HG03095 (cell line): ENCODE data around the gene MAN1A2.

Experiments
- ATAC-seq: cut with Tn5 transposase; IDR thresholded peaks from one replicate; pipeline ENCODE4 v1.9.1; 2021; ENCODE audit warnings: moderate library complexity; ENCODE audit not compliant: unreplicated experiment

MAN1A2 gene

DNA sequence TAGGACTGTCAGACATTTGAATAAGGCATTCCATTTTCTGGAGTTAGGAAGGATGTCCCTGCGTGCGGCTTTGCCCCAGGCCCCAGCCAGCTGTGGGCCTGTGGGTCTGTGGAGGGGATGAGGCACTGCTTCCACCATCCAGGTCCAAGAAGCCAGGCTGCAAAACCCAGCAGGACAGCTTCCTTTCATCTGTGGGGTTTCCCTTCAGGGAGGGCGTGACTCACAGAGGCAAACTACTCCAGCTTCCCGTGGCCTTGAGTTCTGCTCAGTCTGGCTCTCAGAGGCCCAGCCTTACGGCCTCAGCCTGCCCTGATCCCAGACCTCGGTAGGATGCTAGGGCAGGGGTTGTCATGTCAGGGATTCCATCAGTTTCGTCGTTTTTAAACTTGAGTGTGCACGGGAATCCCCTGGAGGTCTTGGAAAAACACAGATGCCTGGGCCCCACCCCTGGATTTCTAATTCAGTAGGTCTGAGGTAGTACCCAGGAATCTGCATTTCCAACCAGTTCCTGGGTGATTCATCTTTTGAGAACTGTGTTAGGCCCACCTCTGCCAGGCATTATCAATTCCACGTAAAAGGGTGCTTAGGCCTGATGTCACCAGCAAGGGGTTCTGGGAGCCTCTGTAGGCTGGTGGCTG lies 206.3 kb downstream of the MAN1A2 start:
- ATAC-seq, result no peak

DNA sequence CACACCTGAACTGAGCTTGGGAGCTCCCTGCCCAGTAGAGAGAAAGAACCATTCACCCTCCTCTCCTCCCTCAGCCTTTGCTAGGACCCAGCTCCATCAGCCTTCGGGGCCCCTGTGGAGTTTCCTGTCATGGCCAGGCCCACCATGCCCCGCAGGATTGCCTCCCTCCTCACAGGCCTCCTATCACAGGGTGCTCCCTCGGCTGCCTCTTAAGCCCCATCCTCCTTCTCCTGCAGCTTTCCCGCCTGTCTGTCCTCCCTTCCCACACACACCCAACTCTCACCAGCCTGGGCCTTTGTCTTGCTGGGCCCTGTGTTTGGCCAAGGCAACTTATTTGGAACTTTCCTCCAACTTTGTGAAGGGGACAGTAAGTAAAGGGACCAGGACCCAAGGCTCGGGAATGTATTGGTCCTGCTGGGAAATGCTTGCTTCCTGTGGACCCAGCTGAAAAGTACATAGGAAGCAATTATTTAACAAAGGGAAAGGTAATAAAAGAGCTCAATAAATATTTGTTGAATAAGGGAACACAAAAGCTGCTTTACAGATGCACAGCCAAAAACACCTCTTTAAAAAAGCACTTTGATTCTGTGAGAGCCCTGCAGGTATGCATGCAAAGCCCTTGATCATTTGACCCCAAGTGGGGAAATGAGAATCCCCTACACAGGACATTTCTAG lies 207.0 kb downstream of the MAN1A2 start:
- no peak for ATAC-seq

DNA sequence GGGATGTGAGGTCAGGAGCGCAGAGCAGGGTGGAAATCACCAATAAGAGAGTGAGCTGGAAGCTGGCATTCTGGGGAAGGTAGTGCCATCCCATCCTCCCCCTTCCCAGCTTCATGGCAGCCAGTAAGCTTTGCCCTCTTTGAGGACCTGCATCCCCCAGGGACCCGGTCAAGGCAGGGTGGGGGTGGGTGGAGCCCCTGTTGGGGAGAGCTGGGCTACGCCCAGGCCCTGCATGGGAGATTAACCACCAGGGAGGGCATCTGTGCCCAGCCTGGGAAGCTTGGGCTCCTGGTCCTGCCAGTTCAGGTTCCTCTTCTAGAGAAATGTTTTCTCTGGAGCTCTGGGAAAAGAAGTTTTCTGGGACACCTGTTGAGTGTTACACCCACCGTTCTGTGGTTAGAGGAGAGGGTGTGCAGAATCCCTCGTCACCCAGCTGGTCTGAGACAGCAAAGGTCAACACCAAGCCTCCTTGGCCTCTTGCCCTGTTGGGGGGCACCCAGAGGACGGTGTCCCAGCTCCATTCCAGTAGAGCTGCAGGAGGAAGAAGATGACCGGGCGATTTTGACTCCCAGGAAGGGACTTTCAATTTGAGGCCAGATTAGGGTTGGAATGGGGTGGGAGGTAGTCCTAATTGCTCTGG lies 208.5 kb downstream of the MAN1A2 start:
- no peak for ATAC-seq

DNA sequence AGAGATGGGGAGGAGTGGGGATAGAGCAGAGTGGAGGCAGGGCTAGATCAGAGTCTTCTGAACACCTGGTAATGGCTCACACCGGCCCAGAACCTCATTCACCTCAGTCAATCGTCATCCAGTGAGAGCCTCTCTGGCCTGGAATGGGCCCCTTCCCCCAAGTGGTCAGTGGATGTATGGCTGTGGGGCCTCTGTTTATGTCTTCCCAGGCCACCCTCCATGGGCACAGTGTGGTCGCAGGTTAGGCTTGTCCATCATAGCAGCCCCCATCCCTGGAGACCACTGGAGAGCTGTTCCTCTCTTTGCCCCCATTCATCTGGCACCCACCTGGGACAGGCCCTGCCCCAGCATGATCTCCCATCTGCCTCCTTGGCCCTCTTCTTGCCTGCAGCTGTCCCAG lies 209.0 kb downstream of the MAN1A2 start:
- ATAC-seq, result no peak

DNA sequence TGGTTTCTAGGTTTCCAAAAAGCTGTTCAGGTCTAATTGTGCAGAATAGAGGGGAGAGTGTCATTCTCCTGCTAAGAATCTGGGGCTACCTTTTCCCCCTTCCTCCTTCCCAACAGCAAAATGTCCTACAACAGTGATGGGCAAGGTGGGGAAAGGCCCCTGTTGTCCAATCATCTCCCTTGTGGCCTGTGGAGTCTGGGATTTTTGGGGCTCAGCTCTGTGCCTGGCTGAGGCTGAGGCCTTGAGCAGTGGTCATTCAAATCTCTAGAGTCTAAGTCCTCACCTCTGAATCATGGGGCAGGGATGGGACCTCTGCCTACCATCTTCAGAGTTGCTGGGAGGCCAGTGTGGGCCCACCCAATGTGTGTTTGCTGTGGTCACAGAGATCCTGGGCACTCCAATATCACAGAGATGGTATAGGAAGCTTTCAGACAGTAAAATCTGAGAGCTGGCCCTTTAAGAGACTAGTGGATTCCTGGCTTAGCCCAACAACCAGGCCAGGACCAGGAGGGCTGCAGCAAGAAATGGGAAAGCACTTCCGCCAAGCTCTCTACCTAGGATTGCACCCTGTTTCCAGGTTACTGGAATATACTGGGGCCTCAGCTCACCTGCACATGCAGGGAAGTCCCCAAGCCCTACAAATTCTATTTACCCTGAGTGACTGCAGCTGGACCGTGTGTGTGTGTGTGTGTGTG lies 210.1 kb downstream of the MAN1A2 start:
- no peak for ATAC-seq

DNA sequence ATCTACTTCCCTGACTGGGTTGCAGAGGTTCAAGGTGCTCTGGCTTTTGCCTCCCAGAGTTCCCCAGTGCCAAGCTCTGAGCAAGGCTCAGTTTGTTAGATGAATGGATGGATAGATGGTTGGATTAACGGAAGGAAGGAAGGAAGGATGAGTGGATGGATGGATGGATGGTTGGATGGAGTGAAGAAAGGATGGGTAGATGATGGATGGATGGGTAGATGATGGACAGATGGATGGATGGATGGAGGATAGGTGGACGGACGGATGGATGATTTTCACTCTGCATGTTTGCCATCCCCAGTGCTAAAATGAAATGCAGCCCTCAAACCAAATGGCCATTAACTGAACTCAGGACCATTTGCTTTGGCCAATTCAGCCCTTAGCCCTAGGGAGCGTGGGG lies 211.2 kb downstream of the MAN1A2 start:
- ATAC-seq, result no peak
